8988T (cell line): Measurements from ENCODE around the gene SH3GL3.

Source experiments
- DNase-seq: peaks from one replicate; pipeline ENCODE4 v3.0.0; 2011

Gene SH3GL3

GRCh38 chr15:83631534-83631933, 184.4 kb downstream of the SH3GL3 start:
- DNase-seq: no peak

- DNase-seq: no peak
Observed at GRCh38 chr15:83643201-83643600, 196.1 kb downstream of the SH3GL3 start.

- DNase-seq: no peak
Observed at GRCh38 chr15:83644439-83644838, 197.3 kb downstream of the SH3GL3 start.

GRCh38 chr15:83650831-83651230, 203.7 kb downstream of the SH3GL3 start:
- DNase-seq: no peak

GRCh38 chr15:83651541-83651940, 204.4 kb downstream of the SH3GL3 start:
- no peak for DNase-seq

GRCh38 chr15:83652626-83653204, 205.6 kb downstream of the SH3GL3 start:
- DNase-seq: no peak

- DNase-seq: no peak
Observed at GRCh38 chr15:83653288-83653638, 206.1 kb downstream of the SH3GL3 start.

GRCh38 chr15:83653639-83654378, 206.7 kb downstream of the SH3GL3 start, which contains the start of gene ADAMTSL3:
Gene ADAMTSL3, plus strand, starts transcription at chr15:83654123. Its CDS starts 1,639 bp downstream, at chr15:83655762.
- no peak for DNase-seq

GRCh38 chr15:83654379-83655236, 207.5 kb downstream of the SH3GL3 start:
- DNase-seq: no peak

- no peak for DNase-seq
Observed at GRCh38 chr15:83655237-83655616, 208.1 kb downstream of the SH3GL3 start.

- DNase-seq: no peak
Observed at GRCh38 chr15:83656192-83656591, 209.1 kb downstream of the SH3GL3 start.

- no peak for DNase-seq
Observed at GRCh38 chr15:83656943-83657528, 209.9 kb downstream of the SH3GL3 start.

- DNase-seq: no peak
Observed at GRCh38 chr15:83657549-83657948, 210.4 kb downstream of the SH3GL3 start.

GRCh38 chr15:83658430-83659416, 211.6 kb downstream of the SH3GL3 start:
- DNase-seq: no peak

- no peak for DNase-seq
Observed at GRCh38 chr15:83659417-83659812, 212.3 kb downstream of the SH3GL3 start.

- DNase-seq: no peak
Observed at GRCh38 chr15:83665480-83665879, 218.3 kb downstream of the SH3GL3 start.
